Testis (tissue), 2 donors: ENCODE data around the gene ZSWIM6.

Source experiments
- POLR2A ChIP-seq: fragments of 450-650 bp; IDR thresholded peaks from one replicate; pipeline ENCODE4 v1.6.1; 2017; ENCODE audit warnings: antibody characterized with exemption, mild to moderate bottlenecking, moderate library complexity
- TF ChIP-seq, protein P1 (sequence below), 3 experiments: fragments of 450-650 bp in 2 of 3; fragments of 200-600 bp in 1 of 3; sonication (generic) in 1 of 3; IDR thresholded peaks; one replicate each; pipeline ENCODE4 v1.5.1; 2016 to 2019; ENCODE audit warnings: antibody characterized with exemption in 3 of 3, mild to moderate bottlenecking in 2 of 3, moderate library complexity in 1 of 3

GRCh38 chr5:61409568-61409967, 77.5 kb downstream of the ZSWIM6 start:
- TF ChIP-seq, protein P1, sequence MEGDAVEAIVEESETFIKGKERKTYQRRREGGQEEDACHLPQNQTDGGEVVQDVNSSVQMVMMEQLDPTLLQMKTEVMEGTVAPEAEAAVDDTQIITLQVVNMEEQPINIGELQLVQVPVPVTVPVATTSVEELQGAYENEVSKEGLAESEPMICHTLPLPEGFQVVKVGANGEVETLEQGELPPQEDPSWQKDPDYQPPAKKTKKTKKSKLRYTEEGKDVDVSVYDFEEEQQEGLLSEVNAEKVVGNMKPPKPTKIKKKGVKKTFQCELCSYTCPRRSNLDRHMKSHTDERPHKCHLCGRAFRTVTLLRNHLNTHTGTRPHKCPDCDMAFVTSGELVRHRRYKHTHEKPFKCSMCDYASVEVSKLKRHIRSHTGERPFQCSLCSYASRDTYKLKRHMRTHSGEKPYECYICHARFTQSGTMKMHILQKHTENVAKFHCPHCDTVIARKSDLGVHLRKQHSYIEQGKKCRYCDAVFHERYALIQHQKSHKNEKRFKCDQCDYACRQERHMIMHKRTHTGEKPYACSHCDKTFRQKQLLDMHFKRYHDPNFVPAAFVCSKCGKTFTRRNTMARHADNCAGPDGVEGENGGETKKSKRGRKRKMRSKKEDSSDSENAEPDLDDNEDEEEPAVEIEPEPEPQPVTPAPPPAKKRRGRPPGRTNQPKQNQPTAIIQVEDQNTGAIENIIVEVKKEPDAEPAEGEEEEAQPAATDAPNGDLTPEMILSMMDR (IDR thresholded peaks at IDR 0.05), result no peak
- TF ChIP-seq POLR2A, result no peak
